SK-N-SH treated with all-trans-retinoic acid at 6 μM for 48 hours (cell line): ENCODE results near the gene AIG1.

Source experiments
- ATAC-seq: fragments of 200-7000 bp; cut with Tn5 transposase; 3 replicates; pipeline ENCODE4 v1.9.1; 2020; ENCODE audit warnings: mild to moderate bottlenecking, moderate library complexity
- ARNTL ChIP-seq: fragments of 450-650 bp; formaldehyde crosslinking; IDR thresholded peaks from 2 replicates; pipeline ENCODE4 v1.5.0; 2020; ENCODE audit warnings: low read depth, mild to moderate bottlenecking, moderate library complexity, borderline replicate concordance
- BACH2 ChIP-seq: fragments of 250-450 bp; sonication (Bioruptor Pico); IDR thresholded peaks from 2 replicates; pipeline ENCODE4 v1.9.0; 2021; ENCODE audit warnings: mild to moderate bottlenecking, borderline replicate concordance
- CSDC2 ChIP-seq: fragments of 250-450 bp; sonication (Bioruptor Pico); IDR thresholded peaks from 2 replicates; pipeline ENCODE4 v1.5.0; 2020; ENCODE audit warnings: mild to moderate bottlenecking, moderate library complexity
- ESRRG ChIP-seq: fragments of 250-450 bp; sonication (Bioruptor Pico); IDR thresholded peaks from 2 replicates; pipeline ENCODE4 v1.6.1; 2021; ENCODE audit warnings: mild to moderate bottlenecking
- GLIS3 ChIP-seq: fragments of 250-450 bp; sonication (Bioruptor Pico); IDR thresholded peaks from 2 replicates; pipeline ENCODE4 v1.5.0; 2020; ENCODE audit warnings: mild to moderate bottlenecking, moderate library complexity
- ISL1 ChIP-seq: fragments of 250-450 bp; sonication (Bioruptor Pico); IDR thresholded peaks from 2 replicates; pipeline ENCODE4 v2.1.2; 2022; ENCODE audit warnings: mild to moderate bottlenecking, moderate library complexity
- OSR1 ChIP-seq: fragments of 250-450 bp; sonication (Bioruptor Pico); IDR thresholded peaks from 2 replicates; pipeline ENCODE4 v1.8.0; 2022; ENCODE audit warnings: moderate library complexity, mild to moderate bottlenecking, inconsistent platforms
- PPARA ChIP-seq: fragments of 250-450 bp; sonication (Bioruptor Pico); IDR thresholded peaks from 2 replicates; pipeline ENCODE4 v1.5.0; 2020; ENCODE audit warnings: mild to moderate bottlenecking, borderline replicate concordance
- RARB ChIP-seq: fragments of 250-450 bp; sonication (Bioruptor Pico); IDR thresholded peaks from 2 replicates; pipeline ENCODE4 v1.8.0; 2021; ENCODE audit warnings: mild to moderate bottlenecking, moderate library complexity
- TCF4 ChIP-seq: fragments of 250-450 bp; sonication (Bioruptor Pico); IDR thresholded peaks from 2 replicates; pipeline ENCODE4 v1.8.0; 2021; ENCODE audit warnings: mild to moderate bottlenecking, moderate library complexity, borderline replicate concordance
- TOX ChIP-seq: fragments of 250-450 bp; sonication (Bioruptor Pico); IDR thresholded peaks from 2 replicates; pipeline ENCODE4 v1.8.0; 2021; ENCODE audit warnings: mild to moderate bottlenecking, moderate library complexity, borderline replicate concordance
- ZC3H10 ChIP-seq: fragments of 250-450 bp; sonication (Bioruptor Pico); IDR thresholded peaks from 2 replicates; pipeline ENCODE4 v1.5.1; 2021; ENCODE audit warnings: mild to moderate bottlenecking, moderate library complexity
- ZFP3 ChIP-seq: fragments of 250-450 bp; sonication (Bioruptor Pico); IDR thresholded peaks from 2 replicates; pipeline ENCODE4 v1.5.0; 2020; ENCODE audit warnings: mild to moderate bottlenecking, moderate library complexity
- ZNF565 ChIP-seq: fragments of 450-650 bp; formaldehyde crosslinking; conservative IDR thresholded peaks from 2 replicates; pipeline ENCODE4 v1.5.0; 2020; ENCODE audit warnings: low read depth, mild to moderate bottlenecking, moderate library complexity
- ZNF70 ChIP-seq: fragments of 450-650 bp; formaldehyde crosslinking; IDR thresholded peaks from 2 replicates; pipeline ENCODE4 v1.5.0; 2020; ENCODE audit warnings: mild to moderate bottlenecking, moderate library complexity
- ZNF8 ChIP-seq: fragments of 450-650 bp; formaldehyde crosslinking; IDR thresholded peaks from 2 replicates; pipeline ENCODE4 v1.5.0; 2020; ENCODE audit warnings: mild to moderate bottlenecking, moderate library complexity
- TF ChIP-seq, protein P1 (sequence below): fragments of 250-450 bp; sonication (Bioruptor Pico); IDR thresholded peaks from 2 replicates; pipeline ENCODE4 v1.8.0; 2021; ENCODE audit warnings: low read depth, mild to moderate bottlenecking, moderate library complexity, borderline replicate concordance
- TF ChIP-seq, protein P2 (sequence below): fragments of 250-450 bp; sonication (Bioruptor Pico); IDR thresholded peaks from 2 replicates; pipeline ENCODE4 v1.8.0; 2020; ENCODE audit warnings: mild to moderate bottlenecking, moderate library complexity, borderline replicate concordance
- TF ChIP-seq, protein P3 (sequence below): fragments of 250-450 bp; sonication (Bioruptor Pico); IDR thresholded peaks from 2 replicates; pipeline ENCODE4 v1.5.0; 2020; ENCODE audit warnings: mild to moderate bottlenecking, moderate library complexity
- TF ChIP-seq, protein P4 (sequence below): fragments of 250-450 bp; sonication (Bioruptor Pico); IDR thresholded peaks from 2 replicates; pipeline ENCODE4 v1.5.1; 2020; ENCODE audit warnings: low read depth, mild to moderate bottlenecking, moderate library complexity
- TF ChIP-seq, protein P5 (sequence below): fragments of 250-450 bp; sonication (Bioruptor Pico); IDR thresholded peaks from 2 replicates; pipeline ENCODE4 v1.5.1; 2021; ENCODE audit warnings: mild to moderate bottlenecking, moderate library complexity

AIG1 gene

DNA sequence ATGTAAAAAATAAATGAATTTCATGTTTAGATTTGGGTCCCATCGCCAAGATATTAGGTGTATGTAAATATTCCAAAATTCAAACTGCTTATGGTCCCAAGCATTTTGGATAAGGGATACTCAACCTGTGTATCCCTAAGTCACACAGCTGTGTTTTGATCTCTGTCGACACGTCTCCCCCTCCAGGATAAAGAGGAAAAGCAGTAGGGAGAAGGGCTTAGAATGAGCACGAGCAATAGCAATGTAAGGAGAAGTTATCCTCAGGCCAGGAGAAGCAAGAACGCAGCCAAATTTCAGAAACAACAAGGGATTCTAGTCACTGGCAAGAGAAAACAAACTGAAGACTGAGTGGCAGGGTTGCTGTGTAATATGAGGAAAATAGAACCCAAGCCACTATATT, 181.2 kb downstream of the AIG1 start:
- no peak for TF ChIP-seq ESRRG (CRISPR knock-in tag)
- TF ChIP-seq ISL1, result no peak
- TF ChIP-seq, protein P1, sequence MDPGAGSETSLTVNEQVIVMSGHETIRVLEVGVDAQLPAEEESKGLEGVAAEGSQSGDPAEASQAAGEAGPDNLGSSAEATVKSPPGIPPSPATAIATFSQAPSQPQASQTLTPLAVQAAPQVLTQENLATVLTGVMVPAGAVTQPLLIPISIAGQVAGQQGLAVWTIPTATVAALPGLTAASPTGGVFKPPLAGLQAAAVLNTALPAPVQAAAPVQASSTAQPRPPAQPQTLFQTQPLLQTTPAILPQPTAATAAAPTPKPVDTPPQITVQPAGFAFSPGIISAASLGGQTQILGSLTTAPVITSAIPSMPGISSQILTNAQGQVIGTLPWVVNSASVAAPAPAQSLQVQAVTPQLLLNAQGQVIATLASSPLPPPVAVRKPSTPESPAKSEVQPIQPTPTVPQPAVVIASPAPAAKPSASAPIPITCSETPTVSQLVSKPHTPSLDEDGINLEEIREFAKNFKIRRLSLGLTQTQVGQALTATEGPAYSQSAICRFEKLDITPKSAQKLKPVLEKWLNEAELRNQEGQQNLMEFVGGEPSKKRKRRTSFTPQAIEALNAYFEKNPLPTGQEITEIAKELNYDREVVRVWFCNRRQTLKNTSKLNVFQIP, result no peak
- no peak for TF ChIP-seq RARB (CRISPR knock-in tag)
- TF ChIP-seq ZFP3 (CRISPR knock-in tag), result no peak
- no peak for TF ChIP-seq CSDC2 (CRISPR knock-in tag)
- TF ChIP-seq BACH2 (CRISPR knock-in tag), result no peak
- TF ChIP-seq, protein P2, sequence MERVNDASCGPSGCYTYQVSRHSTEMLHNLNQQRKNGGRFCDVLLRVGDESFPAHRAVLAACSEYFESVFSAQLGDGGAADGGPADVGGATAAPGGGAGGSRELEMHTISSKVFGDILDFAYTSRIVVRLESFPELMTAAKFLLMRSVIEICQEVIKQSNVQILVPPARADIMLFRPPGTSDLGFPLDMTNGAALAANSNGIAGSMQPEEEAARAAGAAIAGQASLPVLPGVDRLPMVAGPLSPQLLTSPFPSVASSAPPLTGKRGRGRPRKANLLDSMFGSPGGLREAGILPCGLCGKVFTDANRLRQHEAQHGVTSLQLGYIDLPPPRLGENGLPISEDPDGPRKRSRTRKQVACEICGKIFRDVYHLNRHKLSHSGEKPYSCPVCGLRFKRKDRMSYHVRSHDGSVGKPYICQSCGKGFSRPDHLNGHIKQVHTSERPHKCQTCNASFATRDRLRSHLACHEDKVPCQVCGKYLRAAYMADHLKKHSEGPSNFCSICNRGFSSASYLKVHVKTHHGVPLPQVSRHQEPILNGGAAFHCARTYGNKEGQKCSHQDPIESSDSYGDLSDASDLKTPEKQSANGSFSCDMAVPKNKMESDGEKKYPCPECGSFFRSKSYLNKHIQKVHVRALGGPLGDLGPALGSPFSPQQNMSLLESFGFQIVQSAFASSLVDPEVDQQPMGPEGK (CRISPR knock-in tag), result no peak
- no peak for TF ChIP-seq ZNF8 (CRISPR knock-in tag)
- no peak for TF ChIP-seq ZNF565 (CRISPR knock-in tag)
- TF ChIP-seq TCF4 (CRISPR knock-in tag), result no peak
- TF ChIP-seq, protein P3, sequence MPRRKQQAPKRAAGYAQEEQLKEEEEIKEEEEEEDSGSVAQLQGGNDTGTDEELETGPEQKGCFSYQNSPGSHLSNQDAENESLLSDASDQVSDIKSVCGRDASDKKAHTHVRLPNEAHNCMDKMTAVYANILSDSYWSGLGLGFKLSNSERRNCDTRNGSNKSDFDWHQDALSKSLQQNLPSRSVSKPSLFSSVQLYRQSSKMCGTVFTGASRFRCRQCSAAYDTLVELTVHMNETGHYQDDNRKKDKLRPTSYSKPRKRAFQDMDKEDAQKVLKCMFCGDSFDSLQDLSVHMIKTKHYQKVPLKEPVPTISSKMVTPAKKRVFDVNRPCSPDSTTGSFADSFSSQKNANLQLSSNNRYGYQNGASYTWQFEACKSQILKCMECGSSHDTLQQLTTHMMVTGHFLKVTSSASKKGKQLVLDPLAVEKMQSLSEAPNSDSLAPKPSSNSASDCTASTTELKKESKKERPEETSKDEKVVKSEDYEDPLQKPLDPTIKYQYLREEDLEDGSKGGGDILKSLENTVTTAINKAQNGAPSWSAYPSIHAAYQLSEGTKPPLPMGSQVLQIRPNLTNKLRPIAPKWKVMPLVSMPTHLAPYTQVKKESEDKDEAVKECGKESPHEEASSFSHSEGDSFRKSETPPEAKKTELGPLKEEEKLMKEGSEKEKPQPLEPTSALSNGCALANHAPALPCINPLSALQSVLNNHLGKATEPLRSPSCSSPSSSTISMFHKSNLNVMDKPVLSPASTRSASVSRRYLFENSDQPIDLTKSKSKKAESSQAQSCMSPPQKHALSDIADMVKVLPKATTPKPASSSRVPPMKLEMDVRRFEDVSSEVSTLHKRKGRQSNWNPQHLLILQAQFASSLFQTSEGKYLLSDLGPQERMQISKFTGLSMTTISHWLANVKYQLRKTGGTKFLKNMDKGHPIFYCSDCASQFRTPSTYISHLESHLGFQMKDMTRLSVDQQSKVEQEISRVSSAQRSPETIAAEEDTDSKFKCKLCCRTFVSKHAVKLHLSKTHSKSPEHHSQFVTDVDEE (CRISPR knock-in tag), result no peak
- TF ChIP-seq ARNTL (CRISPR knock-in tag), result no peak
- TF ChIP-seq TOX, result no peak
- TF ChIP-seq ZNF70 (CRISPR knock-in tag), result no peak
- TF ChIP-seq, protein P4, sequence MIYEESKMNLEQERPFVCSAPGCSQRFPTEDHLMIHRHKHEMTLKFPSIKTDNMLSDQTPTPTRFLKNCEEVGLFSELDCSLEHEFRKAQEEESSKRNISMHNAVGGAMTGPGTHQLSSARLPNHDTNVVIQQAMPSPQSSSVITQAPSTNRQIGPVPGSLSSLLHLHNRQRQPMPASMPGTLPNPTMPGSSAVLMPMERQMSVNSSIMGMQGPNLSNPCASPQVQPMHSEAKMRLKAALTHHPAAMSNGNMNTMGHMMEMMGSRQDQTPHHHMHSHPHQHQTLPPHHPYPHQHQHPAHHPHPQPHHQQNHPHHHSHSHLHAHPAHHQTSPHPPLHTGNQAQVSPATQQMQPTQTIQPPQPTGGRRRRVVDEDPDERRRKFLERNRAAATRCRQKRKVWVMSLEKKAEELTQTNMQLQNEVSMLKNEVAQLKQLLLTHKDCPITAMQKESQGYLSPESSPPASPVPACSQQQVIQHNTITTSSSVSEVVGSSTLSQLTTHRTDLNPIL (CRISPR knock-in tag), result no peak
- no peak for TF ChIP-seq OSR1 (CRISPR knock-in tag)
- TF ChIP-seq ZC3H10 (CRISPR knock-in tag), result no peak
- TF ChIP-seq, protein P5, sequence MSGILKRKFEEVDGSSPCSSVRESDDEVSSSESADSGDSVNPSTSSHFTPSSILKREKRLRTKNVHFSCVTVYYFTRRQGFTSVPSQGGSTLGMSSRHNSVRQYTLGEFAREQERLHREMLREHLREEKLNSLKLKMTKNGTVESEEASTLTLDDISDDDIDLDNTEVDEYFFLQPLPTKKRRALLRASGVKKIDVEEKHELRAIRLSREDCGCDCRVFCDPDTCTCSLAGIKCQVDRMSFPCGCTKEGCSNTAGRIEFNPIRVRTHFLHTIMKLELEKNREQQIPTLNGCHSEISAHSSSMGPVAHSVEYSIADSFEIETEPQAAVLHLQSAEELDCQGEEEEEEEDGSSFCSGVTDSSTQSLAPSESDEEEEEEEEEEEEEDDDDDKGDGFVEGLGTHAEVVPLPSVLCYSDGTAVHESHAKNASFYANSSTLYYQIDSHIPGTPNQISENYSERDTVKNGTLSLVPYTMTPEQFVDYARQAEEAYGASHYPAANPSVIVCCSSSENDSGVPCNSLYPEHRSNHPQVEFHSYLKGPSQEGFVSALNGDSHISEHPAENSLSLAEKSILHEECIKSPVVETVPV, result no peak
- TF ChIP-seq GLIS3 (CRISPR knock-in tag), result no peak
- no peak for ATAC-seq

DNA sequence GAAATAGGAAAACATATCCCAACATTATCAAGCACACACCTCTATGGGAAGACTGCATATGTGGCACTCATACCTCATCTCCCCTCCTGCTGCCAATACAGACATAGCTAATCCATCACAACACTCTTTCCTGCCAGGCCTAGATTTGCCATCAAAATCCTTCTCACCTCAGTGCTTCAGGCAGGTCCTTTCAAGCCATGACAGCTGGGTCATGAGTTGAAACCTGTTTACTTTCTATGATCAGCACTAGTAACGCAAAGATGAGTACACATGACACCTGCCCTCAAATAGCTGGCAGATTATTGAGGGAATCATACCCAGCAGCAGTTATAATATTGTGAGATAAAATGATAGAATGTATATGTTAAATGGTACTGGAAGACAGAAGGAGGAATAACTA, 183.1 kb downstream of the AIG1 start:
- TF ChIP-seq PPARA (CRISPR knock-in tag), result no peak
- TF ChIP-seq BACH2 (CRISPR knock-in tag), result no peak
- no peak for TF ChIP-seq ZNF8 (CRISPR knock-in tag)
- no peak for TF ChIP-seq TCF4 (CRISPR knock-in tag)
- TF ChIP-seq ZFP3 (CRISPR knock-in tag), result no peak
- TF ChIP-seq, protein P3 (CRISPR knock-in tag), result no peak
- TF ChIP-seq, protein P5, result no peak
- no peak for TF ChIP-seq GLIS3 (CRISPR knock-in tag)
- no peak for TF ChIP-seq ESRRG (CRISPR knock-in tag)
- TF ChIP-seq, all 23 proteins: peak for 0
- no peak for ATAC-seq
